CD14-positive monocyte (primary cell): Measurements from ENCODE around the gene RANBP17. TPM values are rescaled to one million over a fixed set of nuclear protein-coding genes. Genes with fewer than 3 reads are reported as not detected.

Experiments
- DNase-seq, 3 donors: peaks; one replicate each; pipeline ENCODE4 v3.0.0-alpha.2; 2011 to 2022
- H2AFZ ChIP-seq: 2 replicates; pipeline ENCODE4 v1.6.0; 2012; ENCODE audit warnings: mild to moderate bottlenecking, low read depth, low read length, inconsistent platforms; ENCODE audit not compliant: insufficient read depth, poor library complexity, severe bottlenecking
- H3K27ac ChIP-seq, 2 donors: 1 replicate in 1 of 2; 2 replicates in 1 of 2; pipeline ENCODE4 v1.5.1; 2012 to 2013; ENCODE audit warnings: low read length in 2 of 2, control low read depth in 1 of 2, inconsistent platforms in 1 of 2, low read depth in 1 of 2, mild to moderate bottlenecking in 1 of 2
- H3K27me3 ChIP-seq, 2 donors: one replicate each; pipeline versions ENCODE4 v1.6.0 to v1.6.1; 2011 to 2013; ENCODE audit warnings: low read length in 2 of 2; ENCODE audit not compliant: control insufficient read depth in 2 of 2, insufficient read depth in 2 of 2
- H3K36me3 ChIP-seq, 2 donors: replicated peaks in 1 of 2; 1 replicate in 1 of 2; 2 replicates in 1 of 2; pipeline versions ENCODE4 v1.5.1 to v1.6.1; 2012 to 2013; ENCODE audit warnings: low read length in 2 of 2, control low read depth in 1 of 2, inconsistent platforms in 1 of 2, mild to moderate bottlenecking in 1 of 2; ENCODE audit not compliant: insufficient read depth in 2 of 2, control insufficient read depth in 1 of 2
- H3K4me1 ChIP-seq, 2 donors: 1 replicate in 1 of 2; 2 replicates in 1 of 2; pipeline versions ENCODE4 v1.5.1 to v1.6.1; 2012 to 2013; ENCODE audit warnings: low read length in 2 of 2, control low read depth in 1 of 2, inconsistent platforms in 1 of 2, mild to moderate bottlenecking in 1 of 2, moderate library complexity in 1 of 2; ENCODE audit not compliant: insufficient read depth in 2 of 2, control insufficient read depth in 1 of 2
- H3K4me2 ChIP-seq: replicated peaks from 2 replicates; pipeline ENCODE3; 2012; ENCODE audit warnings: low read length, moderate library complexity, mild to moderate bottlenecking; ENCODE audit not compliant: poor library complexity, severe bottlenecking; ENCODE audit errors: extremely low read depth
- H3K4me3 ChIP-seq, 3 experiments: fragments of 200-600 bp in 1 of 3; sonication (generic) in 1 of 3; replicated peaks in 1 of 3; 1 replicate in 2 of 3; 2 replicates in 1 of 3; pipeline ENCODE4 v1.5.1; 2011 to 2013; ENCODE audit warnings: low read length in 3 of 3, mild to moderate bottlenecking in 3 of 3, control low read depth in 2 of 3, low read depth in 2 of 3, inconsistent platforms in 1 of 3, moderate library complexity in 1 of 3
- H3K79me2 ChIP-seq: 2 replicates; pipeline ENCODE4 v1.6.0; 2012; ENCODE audit warnings: mild to moderate bottlenecking, control low read depth, inconsistent platforms, low read length, moderate library complexity; ENCODE audit not compliant: insufficient read depth
- H3K9ac ChIP-seq: 2 replicates; pipeline ENCODE4 v1.6.0; 2017; ENCODE audit warnings: low read length, mild to moderate bottlenecking; ENCODE audit not compliant: insufficient read depth, poor library complexity, severe bottlenecking
- H3K9me3 ChIP-seq, 2 donors: replicated peaks in 1 of 2; 1 replicate in 1 of 2; 2 replicates in 1 of 2; pipeline versions ENCODE4 v1.5.1 to v1.6.1; 2012 to 2013; ENCODE audit warnings: low read length in 2 of 2, control low read depth in 1 of 2; ENCODE audit not compliant: control insufficient read depth in 1 of 2, insufficient read depth in 1 of 2
- H4K20me1 ChIP-seq: 2 replicates; pipeline ENCODE4 v1.6.0; 2012; ENCODE audit warnings: mild to moderate bottlenecking, low read length, control low read depth, moderate library complexity; ENCODE audit not compliant: insufficient read depth
- H3K27ac Mint-ChIP-seq, 7 donors: one replicate each; pipeline ENCODE4 v1.8.0; 2020; ENCODE audit warnings: mild to moderate bottlenecking in 7 of 7, mixed read lengths in 7 of 7, moderate library complexity in 6 of 7, inconsistent platforms in 2 of 7
- H3K27me3 Mint-ChIP-seq, 3 donors: one replicate each; pipeline ENCODE4 v1.8.0; 2021 to 2022; ENCODE audit warnings: low read depth in 3 of 3, mild to moderate bottlenecking in 3 of 3, mixed read lengths in 3 of 3, moderate library complexity in 3 of 3, inconsistent platforms in 1 of 3
- H3K36me3 Mint-ChIP-seq, 2 donors: one replicate each; pipeline ENCODE4 v1.8.0; 2020; ENCODE audit warnings: mixed read lengths in 2 of 2, inconsistent platforms in 1 of 2, mild to moderate bottlenecking in 1 of 2
- H3K4me1 Mint-ChIP-seq: one replicate; pipeline ENCODE4 v1.8.0; 2020; ENCODE audit warnings: mild to moderate bottlenecking, mixed read lengths
- H3K4me3 Mint-ChIP-seq, 2 donors: one replicate each; pipeline ENCODE4 v1.8.0; 2020; ENCODE audit warnings: mild to moderate bottlenecking in 2 of 2, mixed read lengths in 2 of 2, moderate library complexity in 1 of 2
- H3K9me3 Mint-ChIP-seq, 7 donors: one replicate each; pipeline ENCODE4 v1.8.0; 2020 to 2022; ENCODE audit warnings: mixed read lengths in 7 of 7, mild to moderate bottlenecking in 6 of 7, moderate library complexity in 6 of 7, inconsistent platforms in 2 of 7
- WGBS: methylation state at CpG from one replicate; pipeline ENCODE4 v1.1.5; 2013; ENCODE audit warnings: missing lambda C conversion rate; ENCODE audit not compliant: insufficient coverage; 5-methylcytosine and 5-hydroxymethylcytosine counted together
- intact Hi-C, 2 donors: fragments of 100-400 bp; cut with micrococcal nuclease; formaldehyde crosslinking; loops; one replicate each; pipeline versions ENCODE4 v1.15.0 to v1.15.1; 2023
- polyA plus RNA-seq, 3 donors: library from polyadenylated mRNA; depleted of rRNA in 1 of 3; unstranded in 2 of 3; stranded (reverse) in 1 of 3; fragments of 300-500 nt in 2 of 3; fragments of >200 nt in 1 of 3; fragmentation: Illumina TruSeq in 2 of 3; gene quantifications; 1 replicate in 2 of 3; 2 replicates in 1 of 3; pipeline ENCODE4 v1.2.3, GENCODE V29; 2012 to 2021
- TF ChIP-seq, protein P1 (sequence below): fragments of 200-600 bp; IDR thresholded peaks from one replicate; pipeline ENCODE4 v1.8.0; 2022; ENCODE audit warnings: antibody characterized with exemption, mild to moderate bottlenecking

Gene RANBP17
- polyA plus RNA-seq, 3 donors, result 0.07 to 0.13 TPM; not detected in 1

GRCh38 chr5:171311322-171312077, 449.7 kb downstream of the RANBP17 start:
- H3K79me2 ChIP-seq, result no peaks in the 10 kb centered on the region
- peaks cover 73 to 96% of the 10 kb centered on the region in 2 donors for H3K27me3 ChIP-seq
- no peak overlapping the region for H3K9ac ChIP-seq
- under 1% methylated on average over 50 of the region's 74 CpGs for WGBS
- no peaks in the 10 kb centered on the region for H4K20me1 ChIP-seq
- H3K4me3 Mint-ChIP-seq, result peak overlapping the region; percentile 37 to 88
- no peak overlapping the region for H2AFZ ChIP-seq
- no peaks in the 10 kb centered on the region for H3K36me3 ChIP-seq
- H3K4me2 ChIP-seq, result peak overlapping the region; percentile 68
- peaks cover 91 to 98% (median 94%) of the 10 kb centered on the region in 3 donors for H3K27me3 Mint-ChIP-seq
- peaks cover 0 to 27% (median 25%) of the 10 kb centered on the region in 7 donors for H3K9me3 Mint-ChIP-seq
- H3K4me3 ChIP-seq, result peak overlapping the region in 1 of 3 experiments; percentile 62
- TF ChIP-seq, protein P1, sequence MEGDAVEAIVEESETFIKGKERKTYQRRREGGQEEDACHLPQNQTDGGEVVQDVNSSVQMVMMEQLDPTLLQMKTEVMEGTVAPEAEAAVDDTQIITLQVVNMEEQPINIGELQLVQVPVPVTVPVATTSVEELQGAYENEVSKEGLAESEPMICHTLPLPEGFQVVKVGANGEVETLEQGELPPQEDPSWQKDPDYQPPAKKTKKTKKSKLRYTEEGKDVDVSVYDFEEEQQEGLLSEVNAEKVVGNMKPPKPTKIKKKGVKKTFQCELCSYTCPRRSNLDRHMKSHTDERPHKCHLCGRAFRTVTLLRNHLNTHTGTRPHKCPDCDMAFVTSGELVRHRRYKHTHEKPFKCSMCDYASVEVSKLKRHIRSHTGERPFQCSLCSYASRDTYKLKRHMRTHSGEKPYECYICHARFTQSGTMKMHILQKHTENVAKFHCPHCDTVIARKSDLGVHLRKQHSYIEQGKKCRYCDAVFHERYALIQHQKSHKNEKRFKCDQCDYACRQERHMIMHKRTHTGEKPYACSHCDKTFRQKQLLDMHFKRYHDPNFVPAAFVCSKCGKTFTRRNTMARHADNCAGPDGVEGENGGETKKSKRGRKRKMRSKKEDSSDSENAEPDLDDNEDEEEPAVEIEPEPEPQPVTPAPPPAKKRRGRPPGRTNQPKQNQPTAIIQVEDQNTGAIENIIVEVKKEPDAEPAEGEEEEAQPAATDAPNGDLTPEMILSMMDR, result no peak
- no peak overlapping the region for H3K27ac Mint-ChIP-seq
- peaks cover 0 to 11% of the 10 kb centered on the region in 2 donors for H3K36me3 Mint-ChIP-seq
- peaks cover 27 to 37% of the 10 kb centered on the region in 2 donors for H3K4me1 ChIP-seq
- intact Hi-C loops, result no loop called here
- H3K9me3 ChIP-seq, result peaks cover 3 to 54% of the 10 kb centered on the region in 2 donors
- H3K27ac ChIP-seq, result no peak overlapping the region
- no peak for DNase-seq
- H3K4me1 Mint-ChIP-seq, result peaks cover 41% of the 10 kb centered on the region

- H3K4me2 ChIP-seq, result peak overlapping the region; percentile 68
Measured at GRCh38 chr5:171312129-171312974, 450.5 kb downstream of the RANBP17 start.

More at GRCh38 chr5:171312129-171312974, 450.5 kb downstream of the RANBP17 start:
- TF ChIP-seq, protein P1, result no peak
- intact Hi-C loops, result no loop called here
- H3K27ac ChIP-seq, result no peak overlapping the region
- peaks cover 44% of the 10 kb centered on the region for H3K4me1 Mint-ChIP-seq
- peaks cover 72 to 96% of the 10 kb centered on the region in 2 donors for H3K27me3 ChIP-seq
- peaks cover 0 to 31% (median 25%) of the 10 kb centered on the region in 7 donors for H3K9me3 Mint-ChIP-seq
- peaks cover 3 to 49% of the 10 kb centered on the region in 2 donors for H3K9me3 ChIP-seq
- peaks cover 27 to 37% of the 10 kb centered on the region in 2 donors for H3K4me1 ChIP-seq
- peaks cover 0 to 11% of the 10 kb centered on the region in 2 donors for H3K36me3 Mint-ChIP-seq
- no peak for DNase-seq
- no peak overlapping the region for H3K9ac ChIP-seq
- H2AFZ ChIP-seq, result no peak overlapping the region
- no peak overlapping the region for H3K27ac Mint-ChIP-seq
- H3K4me3 ChIP-seq, result peak overlapping the region in 1 of 3 experiments; percentile 62
- H3K4me3 Mint-ChIP-seq, result peak overlapping the region; percentile 49 to 88
- 4% methylated on average over 68 of the region's 74 CpGs for WGBS
- no peaks in the 10 kb centered on the region for H3K79me2 ChIP-seq
- H3K36me3 ChIP-seq, result no peaks in the 10 kb centered on the region
- H3K27me3 Mint-ChIP-seq, result peaks cover 91 to 98% (median 94%) of the 10 kb centered on the region in 3 donors
- no peaks in the 10 kb centered on the region for H4K20me1 ChIP-seq
